HG03469 (cell line): Measurements from ENCODE around the gene GAS7.
"Not testable (repeated sequence)": the region's sequence is repeated elsewhere in the genome, so short reads cannot be mapped to it uniquely, and the experiment has no call there.

Experiments used
- ATAC-seq: cut with Tn5 transposase; IDR thresholded peaks from one replicate; pipeline ENCODE4 v1.9.1; 2021; ENCODE audit warnings: mild to moderate bottlenecking, moderate library complexity, moderate number of reproducible peaks; ENCODE audit not compliant: unreplicated experiment

Gene GAS7

DNA sequence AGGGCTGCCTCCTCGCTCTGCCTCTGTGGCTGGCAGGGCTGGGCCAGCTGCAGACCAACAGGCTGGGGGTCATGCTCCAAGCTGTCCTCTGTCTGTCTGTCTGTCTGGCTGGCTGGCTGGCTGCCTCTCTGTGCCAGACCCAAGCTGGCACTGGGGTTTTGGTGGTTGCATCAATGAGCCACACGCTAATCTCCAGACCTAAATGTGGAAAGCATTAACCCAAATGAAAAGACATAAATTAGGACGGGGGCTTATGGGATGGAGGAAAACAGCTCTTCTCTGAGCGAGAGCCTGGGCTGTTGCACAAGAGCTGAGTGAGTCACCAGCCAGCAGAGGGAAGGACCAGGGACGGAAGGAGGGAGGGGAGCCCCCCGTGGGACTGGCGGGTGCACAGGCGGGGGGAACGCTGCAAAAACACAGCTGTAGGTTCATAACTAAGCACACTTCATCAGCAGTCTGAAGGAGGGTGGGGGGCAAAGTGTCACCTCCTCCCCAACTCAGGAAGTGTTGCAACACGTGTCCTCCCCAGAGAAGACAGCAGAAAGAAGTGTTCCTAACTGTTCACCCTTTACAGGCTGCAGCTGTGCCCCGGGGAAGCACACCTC, 83.4 kb downstream of the GAS7 start:
- ATAC-seq, result no peak

DNA sequence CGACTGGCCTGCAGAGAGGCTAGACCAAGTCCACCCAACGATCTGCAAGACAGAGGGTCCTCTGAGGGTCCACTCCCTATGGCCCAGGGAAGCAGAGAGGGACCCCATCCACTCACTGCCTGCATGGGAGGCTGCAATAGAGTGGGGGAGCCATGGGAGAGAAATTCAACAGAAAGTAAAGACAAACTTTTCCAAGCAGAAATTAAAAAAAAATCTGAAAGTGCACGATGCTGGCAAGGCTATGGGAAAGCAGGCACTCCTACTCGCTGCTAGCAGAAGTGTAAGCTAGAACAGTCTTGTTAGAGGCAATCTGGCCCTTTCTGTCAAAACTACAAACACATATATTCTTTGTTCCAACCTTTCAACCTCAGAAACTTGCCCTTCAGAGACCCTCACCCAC, 85.4 kb downstream of the GAS7 start:
- ATAC-seq, result no peak

DNA sequence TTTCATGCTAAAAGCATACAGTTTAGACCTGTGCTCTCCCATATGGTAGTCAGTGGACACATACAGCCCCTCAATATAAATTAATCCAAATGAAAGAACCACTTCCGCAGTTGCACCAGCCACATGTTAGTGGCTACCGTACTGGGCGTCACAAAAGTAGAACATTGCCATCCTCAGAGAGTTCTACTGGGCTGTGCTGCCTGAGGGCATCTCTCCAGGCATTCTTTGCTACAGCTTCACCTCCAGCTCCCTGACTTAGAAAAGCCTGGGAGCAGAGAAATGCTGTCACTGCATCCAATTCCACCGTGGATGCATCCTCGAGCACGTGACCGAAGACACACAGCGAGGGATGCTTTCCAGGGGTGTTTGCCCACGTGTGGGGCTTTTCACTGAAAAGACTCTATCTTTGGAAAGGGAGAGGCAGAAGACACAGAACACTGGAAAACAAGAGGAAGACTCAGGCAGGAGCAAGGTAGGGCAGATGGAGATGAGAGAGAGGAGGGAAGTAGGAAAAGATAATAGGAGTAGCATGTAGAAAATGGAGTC, 86.4 kb downstream of the GAS7 start:
- no peak for ATAC-seq

DNA sequence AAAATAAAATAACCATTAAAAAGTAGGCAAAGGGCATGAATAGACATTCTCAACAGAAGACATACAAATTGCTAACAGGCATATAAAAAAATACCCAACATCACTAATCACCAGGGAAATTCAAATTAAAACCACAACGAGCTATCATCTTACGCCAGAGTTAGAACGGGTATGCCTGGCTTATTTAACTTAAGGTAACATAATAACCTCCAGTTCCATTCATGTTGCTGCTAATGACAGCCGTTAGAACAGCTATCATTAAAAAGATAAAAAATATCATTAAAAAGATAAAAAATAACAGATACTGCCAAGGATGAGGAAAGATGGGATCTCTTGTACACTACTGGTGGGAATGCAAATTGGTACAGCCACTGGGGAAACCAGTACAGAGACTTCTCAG, 89.3 kb downstream of the GAS7 start:
- ATAC-seq, result no peak

DNA sequence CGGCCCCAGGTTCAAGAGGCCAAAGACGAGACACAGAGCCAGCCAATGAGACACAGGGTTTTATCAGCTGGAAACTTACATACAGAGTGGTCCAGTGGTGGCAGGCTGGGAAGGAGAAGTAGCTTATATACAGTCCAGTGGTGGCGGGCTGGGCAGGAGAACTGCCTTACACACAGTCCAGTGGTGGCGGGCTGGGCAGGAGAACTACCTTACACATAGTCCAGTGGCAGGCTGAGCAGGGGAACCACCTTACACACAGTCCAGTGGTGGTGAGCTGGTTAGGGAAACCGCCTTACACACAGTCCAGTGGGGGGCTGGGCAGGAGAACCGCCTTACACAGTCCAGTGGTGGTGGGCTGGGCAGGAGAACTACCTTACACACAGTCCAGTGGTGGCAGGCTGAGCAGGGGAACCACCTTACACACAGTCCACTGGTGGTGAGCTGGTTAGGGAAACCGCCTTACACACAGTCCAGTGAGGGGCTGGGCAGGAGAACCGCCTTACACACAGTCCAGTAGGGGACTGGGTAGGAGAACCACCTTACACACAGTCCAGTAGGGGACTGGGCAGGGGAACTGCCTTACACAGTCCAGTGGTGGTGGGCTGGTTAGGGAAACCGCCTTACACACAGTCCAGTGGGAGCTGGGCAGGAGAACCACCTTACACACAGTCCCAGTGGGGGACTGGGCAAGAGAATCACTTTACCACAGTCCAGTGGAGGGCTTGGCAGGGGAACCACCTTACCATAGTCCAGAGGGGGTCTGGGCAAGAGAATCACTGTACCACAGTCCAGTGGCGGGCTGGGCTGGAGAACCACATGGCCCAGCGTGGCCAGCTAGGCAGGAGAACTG, 90.9 kb downstream of the GAS7 start:
- no peak for ATAC-seq

- no peak for ATAC-seq
Measured at GRCh38 chr17:10106067-10106466, 92.3 kb downstream of the GAS7 start.

DNA sequence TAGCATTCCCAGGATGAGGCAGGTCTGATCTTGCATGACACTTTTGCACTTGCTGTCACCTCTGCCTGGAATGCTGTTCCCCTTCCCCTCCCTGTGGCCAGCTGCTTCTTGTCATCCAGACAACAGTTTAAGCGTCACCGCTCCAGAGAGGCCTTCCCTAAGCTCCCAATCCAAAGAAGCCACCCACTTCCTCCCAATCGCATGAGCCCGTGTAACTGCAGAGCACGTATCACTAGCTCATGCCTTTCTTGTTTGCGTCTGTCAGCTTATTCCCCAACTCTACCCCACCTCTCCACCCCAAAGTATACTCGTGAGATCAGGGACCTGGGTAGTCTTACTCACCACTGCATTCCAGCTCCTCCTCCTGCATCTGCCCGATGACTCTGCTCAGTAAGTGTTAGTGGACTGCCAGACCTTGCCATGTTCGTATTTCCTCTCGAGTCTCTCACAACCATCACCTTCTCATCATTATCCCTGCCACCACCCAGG, 92.8 kb downstream of the GAS7 start:
- no peak for ATAC-seq

DNA sequence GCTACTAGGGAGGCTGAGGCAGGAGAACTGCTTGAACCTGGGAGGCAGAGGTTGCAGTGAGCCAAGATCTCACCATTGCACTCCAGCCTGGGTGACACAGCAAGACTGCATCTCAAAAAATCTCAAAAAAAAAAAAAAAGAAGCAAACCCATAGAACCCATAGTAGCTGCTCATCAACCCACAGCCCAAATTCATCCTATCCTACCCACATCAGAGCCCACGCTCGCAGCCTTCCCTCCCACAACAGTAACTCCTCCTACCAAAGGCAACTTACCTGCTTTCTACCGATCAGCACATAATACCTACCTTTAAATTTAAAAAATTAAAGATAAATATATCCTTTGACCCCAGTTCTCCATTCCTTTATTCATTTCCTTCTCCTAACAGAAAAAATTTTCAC, 94.7 kb downstream of the GAS7 start:
- ATAC-seq, result no peak

DNA sequence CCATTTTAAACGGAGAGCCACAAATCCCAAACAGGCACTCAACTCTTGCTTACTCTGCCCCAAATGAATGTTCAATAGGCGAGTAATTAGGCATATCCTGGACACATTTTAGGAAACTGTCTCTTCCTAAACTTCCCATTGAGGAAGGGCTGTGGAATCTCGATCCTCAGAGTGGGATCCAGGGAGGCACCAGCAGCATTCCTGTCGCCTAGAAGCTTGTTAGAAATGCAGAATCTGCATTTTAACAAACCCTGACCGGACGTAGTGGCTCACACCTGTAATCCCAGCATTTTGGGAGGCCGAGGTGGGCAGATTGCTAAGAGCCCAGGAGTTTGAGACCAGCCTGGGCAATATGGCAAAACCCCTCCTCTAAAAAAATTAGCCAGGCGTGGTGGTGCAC, 95.6 kb downstream of the GAS7 start:
- ATAC-seq, result no peak

DNA sequence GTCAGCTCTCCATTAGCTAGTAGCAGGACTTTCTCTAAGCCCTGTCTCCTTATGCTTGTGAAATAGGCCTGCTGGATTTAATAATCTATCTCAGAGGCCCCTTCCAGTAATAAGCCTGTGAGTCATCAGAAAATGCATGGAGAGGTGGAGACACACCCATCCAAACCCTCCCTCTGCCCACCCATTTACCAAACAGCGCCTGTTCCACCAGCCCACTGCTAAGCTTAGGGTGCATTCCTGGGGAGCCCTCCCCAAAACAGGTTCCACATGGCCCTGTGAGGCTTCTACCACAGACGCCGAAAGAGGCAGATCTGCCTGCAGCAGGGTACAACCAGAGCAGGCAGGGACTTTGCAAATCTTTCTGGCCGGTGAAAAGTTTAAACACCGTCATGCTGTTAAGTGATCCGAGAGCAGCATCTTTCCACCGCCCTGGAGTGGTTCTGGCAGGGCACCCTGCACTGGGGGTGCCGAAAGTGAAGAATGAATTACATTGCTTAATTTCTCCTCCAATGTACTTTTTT, 99.3 kb downstream of the GAS7 start:
- ATAC-seq, result no peak

- no peak for ATAC-seq
Measured at GRCh38 chr17:10096596-10096995, 101.8 kb downstream of the GAS7 start.

GRCh38 chr17:10095295-10095694, 103.1 kb downstream of the GAS7 start:
- not testable (repeated sequence) for ATAC-seq

DNA sequence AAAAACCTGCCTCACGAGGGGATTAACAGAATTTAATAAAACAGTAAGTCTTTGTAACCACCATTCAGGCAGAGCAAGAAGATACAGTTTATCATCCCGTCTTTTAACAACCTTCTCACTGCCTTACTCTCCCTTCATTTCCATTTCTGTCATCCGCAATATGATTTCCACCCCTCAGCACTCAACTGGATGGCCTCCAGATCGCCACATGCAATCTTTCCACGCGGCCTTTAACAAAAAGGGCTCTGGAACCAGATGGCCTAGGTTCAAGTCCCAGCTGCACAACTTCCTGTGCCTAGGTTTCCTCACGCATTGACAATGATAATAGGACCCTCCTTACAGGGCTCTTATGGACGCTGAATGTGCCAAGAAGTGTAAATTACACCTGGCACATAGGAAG, 103.6 kb downstream of the GAS7 start:
- no peak for ATAC-seq

GRCh38 chr17:10092595-10092994, 105.8 kb downstream of the GAS7 start:
- ATAC-seq, result no peak

DNA sequence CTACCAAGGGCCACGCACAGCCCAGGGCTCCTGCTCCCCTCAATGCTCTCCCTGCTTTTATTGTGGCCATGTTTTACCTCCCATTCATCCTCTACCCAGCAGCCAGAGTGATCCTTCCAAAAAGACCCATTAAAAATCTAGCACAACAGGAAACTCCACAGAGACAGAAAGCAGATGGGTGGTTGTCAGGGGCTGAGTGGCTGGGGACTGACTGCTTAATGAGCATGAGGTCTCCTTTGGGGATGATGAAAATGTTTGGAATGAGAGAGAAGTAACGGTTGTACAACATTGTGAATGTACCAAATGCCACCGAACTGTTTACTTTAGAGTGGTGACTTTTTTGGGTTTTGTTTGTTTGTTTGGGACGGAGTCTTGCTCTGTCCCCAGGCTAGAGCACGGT, 107.4 kb downstream of the GAS7 start:
- ATAC-seq, result no peak

- no peak for ATAC-seq
Measured at GRCh38 chr17:10089196-10089804, 109.1 kb downstream of the GAS7 start.

DNA sequence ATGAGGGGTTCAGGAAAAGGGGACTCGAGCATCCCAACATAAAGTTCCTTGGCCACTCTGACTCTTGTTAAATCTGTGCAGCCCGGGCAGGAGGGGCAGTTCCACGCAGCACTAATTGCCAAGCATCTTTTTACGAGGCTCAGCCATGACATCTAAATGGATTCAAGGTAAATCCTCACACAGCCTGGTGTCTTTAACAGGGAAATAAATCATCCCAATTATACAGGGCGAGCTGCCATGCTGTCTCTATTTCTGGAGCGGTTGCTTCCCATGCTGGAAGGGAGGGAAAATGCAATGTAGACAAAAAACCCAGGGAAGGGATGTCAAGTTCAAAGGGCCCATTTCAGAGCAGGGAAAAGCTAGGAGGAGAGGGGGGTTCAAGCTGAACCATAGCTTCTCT, 110.0 kb downstream of the GAS7 start:
- ATAC-seq, result no peak

DNA sequence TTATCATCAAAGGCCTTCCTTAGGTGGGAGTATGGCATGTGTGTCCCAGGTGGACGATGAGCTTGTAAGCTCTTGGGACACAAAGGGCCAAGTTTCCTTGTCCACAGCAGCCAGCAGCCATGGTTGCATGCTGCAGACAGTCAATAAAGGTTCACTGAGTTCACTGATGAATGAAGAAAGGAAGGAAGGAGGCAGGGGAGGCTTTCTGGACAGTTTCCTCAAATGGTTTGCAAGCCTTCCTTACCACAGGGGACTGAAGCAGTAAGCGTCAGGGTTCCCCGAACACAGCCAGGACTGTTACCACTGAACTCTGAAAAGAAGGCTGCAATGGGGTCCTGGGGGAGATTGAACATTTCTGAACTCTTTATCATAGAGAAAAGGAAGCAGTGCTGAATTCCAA, 111.1 kb downstream of the GAS7 start:
- ATAC-seq, result no peak

- ATAC-seq, result no peak
Measured at GRCh38 chr17:10083864-10084263, 114.5 kb downstream of the GAS7 start.

DNA sequence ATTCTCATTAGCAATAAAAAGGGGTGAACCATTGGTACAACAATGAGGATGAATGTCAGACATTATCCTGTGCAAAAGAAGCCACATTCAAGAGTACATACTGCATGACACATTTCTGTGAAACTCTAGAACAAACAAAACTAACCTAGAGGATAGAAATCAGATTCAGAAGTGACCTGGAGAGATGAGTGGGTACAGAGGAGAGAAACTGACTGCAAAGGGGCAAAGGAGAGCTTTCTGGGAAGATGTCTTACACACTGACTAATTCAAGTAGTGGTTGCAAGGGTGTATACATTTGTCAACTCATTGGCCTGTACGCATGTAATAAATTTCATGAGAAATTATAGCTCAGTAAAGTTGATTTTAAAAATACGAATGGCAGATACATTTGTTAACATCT, 115.6 kb downstream of the GAS7 start:
- ATAC-seq, result no peak

DNA sequence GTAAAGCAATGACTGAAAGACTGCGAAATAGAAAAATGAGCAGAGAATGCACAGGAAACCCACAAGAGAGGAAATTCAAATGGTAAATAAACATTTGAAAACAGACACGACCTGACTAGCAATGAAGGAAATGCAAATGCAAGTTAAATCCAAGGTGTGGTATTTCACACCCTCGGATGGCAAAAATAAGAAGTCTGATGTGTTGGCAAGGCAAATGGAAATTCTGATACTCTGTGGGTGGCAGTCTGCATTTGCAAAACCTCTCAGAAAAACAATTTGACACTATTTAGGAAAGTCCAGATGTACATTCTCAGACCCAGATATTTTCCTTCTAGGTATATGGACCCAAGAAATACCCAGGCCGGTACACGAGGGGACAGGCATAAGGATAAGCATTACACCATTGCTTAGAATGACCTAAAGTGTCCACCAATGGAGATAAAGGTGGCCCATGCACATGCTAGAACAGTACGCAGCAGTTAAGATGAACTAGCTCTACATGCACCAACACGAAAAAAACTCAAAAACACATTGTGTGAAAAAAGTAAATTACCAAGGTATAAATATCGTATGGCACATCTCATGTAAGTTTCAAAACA, 116.7 kb downstream of the GAS7 start:
- no peak for ATAC-seq
